ENCODE measurements around the gene DYNLT4. TPM values are rescaled to one million over a fixed set of nuclear protein-coding genes. Genes with fewer than 3 reads are reported as not detected.

The DYNLT4 gene
- total and polyA plus RNA-seq, 2 of the 8 experiments (the other 6 are each of a cell fraction or from before 2014, with no cell fraction given), result 0.29 TPM; not detected in 1

GRCh38 chr1:44828003-44828651 lies 21.0 kb upstream of the DYNLT4 start:
- peak overlapping the region; percentile 21; the same call in 1 of the 2 replicates for H2BK20ac ChIP-seq (ENCODE audit: low read length)
- no peak overlapping the region for H3K9ac ChIP-seq (replicated peaks in 1 of 4; ENCODE audit: extremely low read depth in 1 of 4, low read depth in 3 of 4, low read length in 3 of 4)
- TF ChIP-seq KDM4A (IDR thresholded peaks at IDR 0.05; ENCODE audit: low read depth, low read length, severe bottlenecking) (no peak), YY1 (IDR thresholded peaks at IDR 0.05; ENCODE audit: low read depth, low read length) (0 out of 2 replicates have a peak, but pooled peaks have one; percentile 40), CTCF (IDR thresholded peaks at IDR 0.05; ENCODE audit: control extremely low read depth in 1 of 3, insufficient read depth in 1 of 3, low read depth in 1 of 3, low read length in 3 of 3) (peak in 1 of 3 experiments; percentile 2; a peak in 1 of 4 replicates)
- peaks cover 0 to 12% (median 4%) of the 10 kb centered on the region in 4 experiments; a peak in 6 of 7 replicates for H3K4me1 ChIP-seq (replicated peaks in 1 of 4; ENCODE audit: control insufficient read depth in 3 of 4, insufficient read depth in 4 of 4, low read length in 3 of 4)
- FAIRE-seq, result no peak
- H2BK120ac ChIP-seq (replicated peaks; ENCODE audit: low read depth, low read length), result no peak overlapping the region
- no peaks in the 10 kb centered on the region for H4K20me1 ChIP-seq (replicated peaks in 1 of 2; ENCODE audit: control insufficient read depth in 1 of 2, insufficient read depth in 2 of 2, low read length in 2 of 2)
- H2BK12ac ChIP-seq (ENCODE audit: low read depth, low read length), result peak overlapping the region; percentile 12; the same call in 1 of the 2 replicates
- peak overlapping the region; percentile 40 for H4K91ac ChIP-seq (replicated peaks; ENCODE audit: insufficient read length, low read length)
- peak overlapping the region; percentile 14; the same call in 1 of the 2 replicates for H4K8ac ChIP-seq (ENCODE audit: extremely low read depth, insufficient read depth, low read length)
- peak overlapping the region; percentile 57 for H3K4ac ChIP-seq (replicated peaks; ENCODE audit: insufficient read length, low read depth, low read length)
- no peak overlapping the region for H3K14ac ChIP-seq (ENCODE audit: insufficient read length)
- H3K79me2 ChIP-seq (ENCODE audit: control insufficient read depth in 1 of 2, insufficient read depth in 2 of 2, low read length in 2 of 2), result no peaks in the 10 kb centered on the region
- no peak overlapping the region for H3K27ac ChIP-seq (ENCODE audit: low read depth, low read length)
- ChIA-PET POLR2A (ENCODE audit: partially characterized antibody) (interaction anchor here (1.2 to 16.6 kb wide), 7 partner anchors 8 to 512 kb away, joined by 4 to 547 read pairs (median 18); partner anchors contain the start of genes BTBD19, DYNLT4, HPDL and MUTYH), CTCF (ENCODE audit: partially characterized antibody) (interaction anchor here (0.6 to 5.9 kb wide), 12 partner anchors 19 to 185 kb away, joined by 3 to 36 read pairs (median 5); partner anchors contain the start of genes BEST4, BTBD19, HECTD3 and UROD)
- no peak overlapping the region for H3K4me3 ChIP-seq (ENCODE audit: extremely low read depth in 1 of 4, insufficient read depth in 2 of 4, low read depth in 3 of 4, low read length in 4 of 4)
- 93% methylated on average over 19 of the region's 21 CpGs; no CpG with 5 or more reads in 1 of the 2 experiments for WGBS, 2 experiments (ENCODE audit: extremely low coverage in 1 of 2, insufficient coverage in 1 of 2, insufficient read length in 1 of 2, insufficient replicate concordance in 2 of 2, low coverage in 1 of 2, low lambda C conversion rate in 2 of 2, missing lambda C conversion rate in 1 of 2)
- no peak overlapping the region for H3K56ac ChIP-seq (replicated peaks; ENCODE audit: insufficient read length, low read depth, low read length)
- H2BK5ac ChIP-seq (ENCODE audit: low read depth, low read length), result peak overlapping the region; percentile 22; the same call in 1 of the 2 replicates
- no peak for DNase-seq (ENCODE audit: low read depth in 1 of 2, low spot score in 2 of 2)
- no peaks in the 10 kb centered on the region for H3K36me3 ChIP-seq (ENCODE audit: control insufficient read depth in 2 of 4, insufficient read depth in 4 of 4, low read length in 3 of 4)
- H3K23me2 ChIP-seq (ENCODE audit: low read depth, low read length), result no peaks in the 10 kb centered on the region
- no peaks in the 10 kb centered on the region for H3K27me3 ChIP-seq (replicated peaks in 1 of 4; ENCODE audit: control insufficient read depth in 3 of 4, extremely low read depth in 1 of 4, insufficient read depth in 3 of 4, low read length in 3 of 4)
- no peak overlapping the region; the same call in 1 of the 2 replicates for H2AK5ac ChIP-seq (ENCODE audit: low read depth, low read length)
- no peak overlapping the region; the same call in 1 of the 2 replicates for H2AFZ ChIP-seq (ENCODE audit: low read length)
- no peaks in the 10 kb centered on the region for H3K79me1 ChIP-seq (ENCODE audit: low read depth, low read length)
- H3K4me2 ChIP-seq (ENCODE audit: insufficient read depth in 1 of 2, low read depth in 2 of 2, low read length in 2 of 2), result no peak overlapping the region
- H4K5ac ChIP-seq (ENCODE audit: insufficient read length, low read depth, low read length), result no peak overlapping the region
- no peaks in the 10 kb centered on the region for H3K9me3 ChIP-seq (ENCODE audit: insufficient read depth in 2 of 2, low read depth in 1 of 2, low read length in 1 of 2)
- no peak overlapping the region for H3K23ac ChIP-seq (ENCODE audit: insufficient read length)
- H3K18ac ChIP-seq (ENCODE audit: extremely low read depth, low read length), result no peak overlapping the region
- peak overlapping the region; percentile 50; the same call in 1 of the 2 replicates for H2BK15ac ChIP-seq (ENCODE audit: low read length)
